K562 (cell line): ENCODE data around the gene HPD. TPM values are rescaled to one million over a fixed set of nuclear protein-coding genes. Genes with fewer than 3 reads are reported as not detected.
A peak's percentile ranks its signal among the peaks of the same experiment; 100 is the strongest.

Source experiments
- ARID2 ChIP-seq: fragments of 450-650 bp; IDR thresholded peaks from 2 replicates; pipeline ENCODE4 v1.6.1; 2017; ENCODE audit warnings: antibody characterized with exemption, mild to moderate bottlenecking
- BHLHE40 ChIP-seq: IDR thresholded peaks from 2 replicates; pipeline ENCODE4 v1.6.1; 2011; ENCODE audit warnings: low read length, improper control_type of control experiment
- C11orf30 ChIP-seq: fragments of 450-650 bp; IDR thresholded peaks from 2 replicates; pipeline ENCODE4 v1.6.1; 2016; ENCODE audit warnings: low read depth, mild to moderate bottlenecking
- CBX1 ChIP-seq: sonication (generic); IDR thresholded peaks from 2 replicates; pipeline ENCODE4 v1.6.1; 2016; ENCODE audit warnings: antibody characterized with exemption, low read depth, mild to moderate bottlenecking
- CREM ChIP-seq: IDR thresholded peaks from 2 replicates; pipeline ENCODE4 v1.6.1; 2014; ENCODE audit warnings: antibody characterized with exemption, low read depth
- DIDO1 ChIP-seq: fragments of 450-650 bp; IDR thresholded peaks from 2 replicates; pipeline ENCODE4 v1.6.1; 2016; ENCODE audit warnings: low read depth, missing biosample characterization, missing genetic modification characterization
- JUN ChIP-seq, 2 experiments: sonication (generic) in 1 of 2; formaldehyde crosslinking in 1 of 2; IDR thresholded peaks; 2 replicates each; pipeline versions ENCODE4 v1.6.1 to v1.8.0; 2012 to 2022; ENCODE audit warnings: borderline replicate concordance in 2 of 2, mild to moderate bottlenecking in 2 of 2, improper control_type of control experiment in 1 of 2, low read depth in 1 of 2, low read length in 1 of 2, missing genetic modification reagents in 1 of 2
- JUND ChIP-seq, 2 experiments: IDR thresholded peaks; 2 replicates in 1 of 2; 3 replicates in 1 of 2; pipeline ENCODE4 v1.6.1; 2011; ENCODE audit warnings: borderline replicate concordance in 2 of 2, low read depth in 2 of 2, low read length in 2 of 2, improper control_type of control experiment in 1 of 2, missing biosample characterization in 1 of 2, missing genetic modification characterization in 1 of 2, missing genetic modification reagents in 1 of 2
- MAFG ChIP-seq: fragments of 450-650 bp; conservative IDR thresholded peaks from 2 replicates; pipeline ENCODE4 v1.6.1; 2016; ENCODE audit warnings: missing genetic modification characterization, missing compliant biosample characterization
- MCM5 ChIP-seq: fragments of 450-650 bp; IDR thresholded peaks from 2 replicates; pipeline ENCODE4 v1.6.1; 2016; ENCODE audit warnings: low read depth
- MTA3 ChIP-seq: fragments of 450-650 bp; formaldehyde crosslinking; IDR thresholded peaks from 2 replicates; pipeline ENCODE4 v1.6.1; 2017; ENCODE audit warnings: mild to moderate bottlenecking, borderline replicate concordance
- NEUROD1 ChIP-seq: fragments of 150-350 bp; IDR thresholded peaks from 2 replicates; pipeline ENCODE4 v1.6.1; 2014; ENCODE audit warnings: borderline replicate concordance, low read length, low read depth; ENCODE audit not compliant: partially characterized antibody
- PHF8 ChIP-seq: fragments of 200-600 bp; sonication (generic); IDR thresholded peaks from 2 replicates; pipeline ENCODE4 v1.6.1; 2012; ENCODE audit warnings: mixed run types, mild to moderate bottlenecking, inconsistent platforms, low read length, moderate library complexity, borderline replicate concordance
- PML ChIP-seq: IDR thresholded peaks from 2 replicates; pipeline ENCODE4 v1.6.1; 2012; ENCODE audit warnings: low read length, inconsistent platforms
- POLR2G ChIP-seq: fragments of 200-400 bp; formaldehyde crosslinking; IDR thresholded peaks from 2 replicates; pipeline ENCODE4 v1.6.1; 2017; ENCODE audit warnings: low read depth, mild to moderate bottlenecking, antibody characterized with exemption, low read length, moderate library complexity
- RBFOX2 ChIP-seq: fragments of 200-400 bp; formaldehyde crosslinking; IDR thresholded peaks from 2 replicates; pipeline ENCODE4 v1.6.1; 2017; ENCODE audit warnings: low read depth, mild to moderate bottlenecking, low read length, moderate library complexity
- SNIP1 ChIP-seq: fragments of 450-650 bp; IDR thresholded peaks from 2 replicates; pipeline ENCODE4 v1.7.1; 2017; ENCODE audit warnings: low read depth, mild to moderate bottlenecking
- SRF ChIP-seq, 2 experiments: fragments of 250-450, 450-650 bp in 1 of 2; sonication (Bioruptor Pico) in 1 of 2; sonication (generic) in 1 of 2; formaldehyde crosslinking; IDR thresholded peaks; 2 replicates each; pipeline versions ENCODE4 v1.5.0 to v1.5.1; 2020 to 2022; ENCODE audit warnings: mild to moderate bottlenecking in 1 of 2, missing genetic modification reagents in 1 of 2
- STAG1 ChIP-seq: sonication (generic); formaldehyde crosslinking; IDR thresholded peaks from 2 replicates; pipeline ENCODE4 v1.5.0; 2020; ENCODE audit warnings: missing genetic modification reagents, borderline replicate concordance
- TAF1 ChIP-seq: IDR thresholded peaks from 2 replicates; pipeline ENCODE4 v1.6.1; 2011; ENCODE audit warnings: mild to moderate bottlenecking, low read length, moderate library complexity; ENCODE audit not compliant: insufficient read depth, control insufficient read depth, severe bottlenecking; ENCODE audit errors: extremely low read depth
- ZKSCAN8 ChIP-seq: fragments of 200-800 bp; sonication (Bioruptor generic); IDR thresholded peaks from 2 replicates; pipeline ENCODE4 v1.6.1; 2016; ENCODE audit warnings: missing genetic modification characterization, missing compliant biosample characterization
- ZNF239 ChIP-seq: fragments of 250-450 bp; sonication (Bioruptor Pico); IDR thresholded peaks from 2 replicates; pipeline ENCODE4 v1.4.0; 2020; ENCODE audit warnings: mild to moderate bottlenecking
- ZNF24 ChIP-seq: fragments of 450-650 bp; IDR thresholded peaks from 2 replicates; pipeline ENCODE4 v1.6.1; 2016
- ZNF263 ChIP-seq: sonication (generic); formaldehyde crosslinking; IDR thresholded peaks from 2 replicates; pipeline ENCODE4 v1.8.0; 2022; ENCODE audit warnings: mild to moderate bottlenecking, missing genetic modification reagents, borderline replicate concordance
- polyA plus RNA-seq, 8 experiments: library from polyadenylated mRNA; depleted of rRNA in 4 of 8; stranded (reverse) in 5 of 8; unstranded in 3 of 8; fragments of >200 nt; fragmentation: Nextera tagmentation in 2 of 8; fragmentation: Illumina TruSeq in 1 of 8; extraction: Ambion mirVana in 2 of 8; extraction: Trizol in 1 of 8; gene quantifications; 2 replicates each; pipeline versions ENCODE4 v1.2.1 to v1.2.3, GENCODE V29; 2011 to 2014; ENCODE audit warnings: inconsistent platforms in 1 of 8, missing spikeins in 1 of 8
- total RNA-seq, 7 experiments: library from RNA; depleted of rRNA in 6 of 7; stranded (reverse); fragments of >200 nt in 6 of 7; fragmentation: Illumina TruSeq in 2 of 7; extraction: Trizol in 2 of 7; gene quantifications; 2 replicates each; pipeline versions ENCODE4 v1.2.1 to v1.2.3, GENCODE V29; 2011 to 2021; ENCODE audit warnings: low replicate concordance in 1 of 7
- TF ChIP-seq, protein P1 (sequence below): fragments of 250-450 bp; sonication (Bioruptor Pico); IDR thresholded peaks from 2 replicates; pipeline ENCODE4 v1.9.0; 2021; ENCODE audit warnings: mild to moderate bottlenecking, inconsistent platforms

HPD gene
- total and polyA plus RNA-seq, 9 of the 15 experiments (the other 6 are each of a cell fraction or from before 2014, with no cell fraction given) = 0.06 to 0.29 (median 0.07) TPM; not detected in 4

GRCh38 chr12:121795034-121795968, 63.4 kb downstream of the HPD start (continued):
- TF ChIP-seq BHLHE40 = peak; percentile 30; the same call in 1 of the 2 replicates
- TF ChIP-seq PML = peak; percentile 37; the same call in 1 of the 2 replicates
- 0 out of 2 replicates have a peak, but pooled peaks have one; percentile 18 for TF ChIP-seq ZKSCAN8 (CRISPR knock-in tag)
- no peak for TF ChIP-seq SNIP1
- no peak for TF ChIP-seq PHF8
- peak; percentile 22; the same call in 1 of the 2 replicates for TF ChIP-seq MTA3
- peak; percentile 59 for TF ChIP-seq MAFG (tag)
- TF ChIP-seq NEUROD1 = peak; percentile 33
- no peak for TF ChIP-seq DIDO1 (tag)
- TF ChIP-seq MCM5 = no peak
- TF ChIP-seq POLR2G = peak; percentile 43; the same call in 1 of the 2 replicates
- peak; percentile 43 for TF ChIP-seq ZNF263 (CRISPR knock-in tag)
- peak; percentile 73; the same call in 1 of the 2 replicates for TF ChIP-seq STAG1 (CRISPR knock-in tag)
- 0 out of 4 replicates have a peak, but pooled peaks of 1 of the 2 experiments have one; percentile 42 for TF ChIP-seq SRF (CRISPR knock-in tag; IDR thresholded peaks at IDR 0.05)
- TF ChIP-seq CREM = peak; percentile 46
- TF ChIP-seq JUND (IDR thresholded peaks at IDR 0.05; ENCODE audit: borderline replicate concordance, low read depth, low read length) = 0 out of 2 replicates have a peak, but pooled peaks have one; percentile 51
- TF ChIP-seq JUND (tag; IDR thresholded peaks at IDR 0.05; ENCODE audit: borderline replicate concordance, low read depth, low read length) = no peak; the same call in 2 of the 3 replicates
- TF ChIP-seq, protein P1, sequence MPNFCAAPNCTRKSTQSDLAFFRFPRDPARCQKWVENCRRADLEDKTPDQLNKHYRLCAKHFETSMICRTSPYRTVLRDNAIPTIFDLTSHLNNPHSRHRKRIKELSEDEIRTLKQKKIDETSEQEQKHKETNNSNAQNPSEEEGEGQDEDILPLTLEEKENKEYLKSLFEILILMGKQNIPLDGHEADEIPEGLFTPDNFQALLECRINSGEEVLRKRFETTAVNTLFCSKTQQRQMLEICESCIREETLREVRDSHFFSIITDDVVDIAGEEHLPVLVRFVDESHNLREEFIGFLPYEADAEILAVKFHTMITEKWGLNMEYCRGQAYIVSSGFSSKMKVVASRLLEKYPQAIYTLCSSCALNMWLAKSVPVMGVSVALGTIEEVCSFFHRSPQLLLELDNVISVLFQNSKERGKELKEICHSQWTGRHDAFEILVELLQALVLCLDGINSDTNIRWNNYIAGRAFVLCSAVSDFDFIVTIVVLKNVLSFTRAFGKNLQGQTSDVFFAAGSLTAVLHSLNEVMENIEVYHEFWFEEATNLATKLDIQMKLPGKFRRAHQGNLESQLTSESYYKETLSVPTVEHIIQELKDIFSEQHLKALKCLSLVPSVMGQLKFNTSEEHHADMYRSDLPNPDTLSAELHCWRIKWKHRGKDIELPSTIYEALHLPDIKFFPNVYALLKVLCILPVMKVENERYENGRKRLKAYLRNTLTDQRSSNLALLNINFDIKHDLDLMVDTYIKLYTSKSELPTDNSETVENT (CRISPR knock-in tag) = no peak
- TF ChIP-seq ZNF24 = no peak
- TF ChIP-seq TAF1 = peak; percentile 19
- peak; percentile 46; the same call in 1 of the 2 replicates for TF ChIP-seq RBFOX2
- 0 out of 2 replicates have a peak, but pooled peaks have one; percentile 30 for TF ChIP-seq JUN (IDR thresholded peaks at IDR 0.05; ENCODE audit: borderline replicate concordance, low read depth, low read length)
- no peak for TF ChIP-seq JUN (CRISPR knock-in tag; IDR thresholded peaks at IDR 0.05; ENCODE audit: borderline replicate concordance)
- 0 out of 2 replicates have a peak, but pooled peaks have one; percentile 29 for TF ChIP-seq CBX1
- no peak for TF ChIP-seq ZNF239 (CRISPR knock-in tag)
- TF ChIP-seq ARID2 = peak; percentile 72; the same call in 1 of the 2 replicates
- peak; percentile 77; the same call in 1 of the 2 replicates for TF ChIP-seq C11orf30
